Osteocyte (in vitro differentiated cells): ENCODE results near the gene NDUFAF7. TPM values are rescaled to one million over a fixed set of nuclear protein-coding genes. Genes with fewer than 3 reads are reported as not detected.
"Not testable (repeated sequence)": the region's sequence is repeated elsewhere in the genome, so short reads cannot be mapped to it uniquely, and the experiment has no call there.

Experiments
- DNase-seq: peaks from one replicate; pipeline ENCODE4 v3.0.0; 2021; ENCODE audit warnings: mixed read lengths; ENCODE audit not compliant: unreplicated experiment; ENCODE audit errors: extremely low spot score
- H3K27ac Mint-ChIP-seq: one replicate; pipeline ENCODE4 v1.8.0; 2021; ENCODE audit warnings: mild to moderate bottlenecking, mixed read lengths; ENCODE audit not compliant: unreplicated experiment
- H3K27me3 Mint-ChIP-seq: one replicate; pipeline ENCODE4 v1.8.0; 2021; ENCODE audit warnings: mixed read lengths; ENCODE audit not compliant: unreplicated experiment
- H3K36me3 Mint-ChIP-seq: one replicate; pipeline ENCODE4 v1.8.0; 2021; ENCODE audit warnings: mixed read lengths; ENCODE audit not compliant: unreplicated experiment
- H3K4me1 Mint-ChIP-seq: one replicate; pipeline ENCODE4 v1.8.0; 2021; ENCODE audit warnings: mixed read lengths; ENCODE audit not compliant: unreplicated experiment
- H3K4me3 Mint-ChIP-seq: one replicate; pipeline ENCODE4 v1.8.0; 2021; ENCODE audit warnings: mild to moderate bottlenecking, moderate library complexity, mixed read lengths; ENCODE audit not compliant: unreplicated experiment
- H3K9me3 Mint-ChIP-seq: one replicate; pipeline ENCODE4 v1.8.0; 2021; ENCODE audit warnings: mixed read lengths; ENCODE audit not compliant: unreplicated experiment
- CTCF ChIP-seq: fragments of 200-600 bp; sonication (generic); IDR thresholded peaks from 2 replicates; pipeline ENCODE4 v1.5.0; 2021; ENCODE audit warnings: antibody characterized with exemption, mild to moderate bottlenecking, moderate library complexity
- total RNA-seq: library from RNA; stranded (reverse); gene quantifications from 2 replicates; pipeline ENCODE4 v1.2.1, GENCODE V29; 2021

NDUFAF7 gene
- total RNA-seq, 1 donor from 2014 or later = 17.8 TPM

GRCh38 chr2:37219046-37219445 lies 12.4 kb upstream of the NDUFAF7 start:
- no peak for TF ChIP-seq CTCF
- H3K4me3 Mint-ChIP-seq = no peak overlapping the region
- no peak for DNase-seq
- no peak overlapping the region for H3K27ac Mint-ChIP-seq
- H3K9me3 Mint-ChIP-seq = no peaks in the 10 kb centered on the region
- no peaks in the 10 kb centered on the region for H3K27me3 Mint-ChIP-seq
- H3K4me1 Mint-ChIP-seq = no peaks in the 10 kb centered on the region
- peaks cover 43% of the 10 kb centered on the region for H3K36me3 Mint-ChIP-seq

- H3K27ac Mint-ChIP-seq = no peak overlapping the region
- no peaks in the 10 kb centered on the region for H3K9me3 Mint-ChIP-seq
- peaks cover 10% of the 10 kb centered on the region for H3K4me1 Mint-ChIP-seq
- no peaks in the 10 kb centered on the region for H3K27me3 Mint-ChIP-seq
- H3K36me3 Mint-ChIP-seq = peaks cover 53% of the 10 kb centered on the region
- DNase-seq = no peak
- no peak overlapping the region for H3K4me3 Mint-ChIP-seq
- TF ChIP-seq CTCF = no peak
These were observed 8.3 kb upstream of the NDUFAF7 start for GRCh38 chr2:37223131-37223530.

GRCh38 chr2:37224063-37224462 lies 7.4 kb upstream of the NDUFAF7 start:
- Mint-ChIP-seq H3K27ac (no peak overlapping the region), H3K4me1 (peaks cover 10% of the 10 kb centered on the region), H3K27me3 (no peaks in the 10 kb centered on the region), H3K36me3 (peaks cover 54% of the 10 kb centered on the region), H3K9me3 (no peaks in the 10 kb centered on the region), H3K4me3 (no peak overlapping the region)
- TF ChIP-seq CTCF = no peak
- DNase-seq = no peak

- DNase-seq, H3K4me3 Mint-ChIP-seq, H3K9me3 Mint-ChIP-seq, H3K27me3 Mint-ChIP-seq, H3K27ac Mint-ChIP-seq: not testable (repeated sequence)
- Mint-ChIP-seq H3K36me3 (peaks cover 48% of the 10 kb centered on the region), H3K4me1 (peaks cover 18% of the 10 kb centered on the region)
These were observed 6.3 kb upstream of the NDUFAF7 start for GRCh38 chr2:37225129-37225528.

- Mint-ChIP-seq H3K4me3 (no peak overlapping the region), H3K9me3 (no peaks in the 10 kb centered on the region), H3K36me3 (peaks cover 38% of the 10 kb centered on the region), H3K27ac (no peak overlapping the region), H3K4me1 (peaks cover 18% of the 10 kb centered on the region), H3K27me3 (no peaks in the 10 kb centered on the region)
- no peak for DNase-seq
- TF ChIP-seq CTCF = no peak
These were observed 4.6 kb upstream of the NDUFAF7 start for GRCh38 chr2:37226863-37227262.

GRCh38 chr2:37228788-37229187 lies 2.7 kb upstream of the NDUFAF7 start:
- DNase-seq = no peak
- no peak for TF ChIP-seq CTCF
- Mint-ChIP-seq H3K9me3 (no peaks in the 10 kb centered on the region), H3K4me3 (no peak overlapping the region), H3K36me3 (peaks cover 25% of the 10 kb centered on the region), H3K27ac (no peak overlapping the region), H3K27me3 (no peaks in the 10 kb centered on the region), H3K4me1 (peaks cover 18% of the 10 kb centered on the region)
